ENCODE data around the gene ATP4A.

The ATP4A gene

DNA sequence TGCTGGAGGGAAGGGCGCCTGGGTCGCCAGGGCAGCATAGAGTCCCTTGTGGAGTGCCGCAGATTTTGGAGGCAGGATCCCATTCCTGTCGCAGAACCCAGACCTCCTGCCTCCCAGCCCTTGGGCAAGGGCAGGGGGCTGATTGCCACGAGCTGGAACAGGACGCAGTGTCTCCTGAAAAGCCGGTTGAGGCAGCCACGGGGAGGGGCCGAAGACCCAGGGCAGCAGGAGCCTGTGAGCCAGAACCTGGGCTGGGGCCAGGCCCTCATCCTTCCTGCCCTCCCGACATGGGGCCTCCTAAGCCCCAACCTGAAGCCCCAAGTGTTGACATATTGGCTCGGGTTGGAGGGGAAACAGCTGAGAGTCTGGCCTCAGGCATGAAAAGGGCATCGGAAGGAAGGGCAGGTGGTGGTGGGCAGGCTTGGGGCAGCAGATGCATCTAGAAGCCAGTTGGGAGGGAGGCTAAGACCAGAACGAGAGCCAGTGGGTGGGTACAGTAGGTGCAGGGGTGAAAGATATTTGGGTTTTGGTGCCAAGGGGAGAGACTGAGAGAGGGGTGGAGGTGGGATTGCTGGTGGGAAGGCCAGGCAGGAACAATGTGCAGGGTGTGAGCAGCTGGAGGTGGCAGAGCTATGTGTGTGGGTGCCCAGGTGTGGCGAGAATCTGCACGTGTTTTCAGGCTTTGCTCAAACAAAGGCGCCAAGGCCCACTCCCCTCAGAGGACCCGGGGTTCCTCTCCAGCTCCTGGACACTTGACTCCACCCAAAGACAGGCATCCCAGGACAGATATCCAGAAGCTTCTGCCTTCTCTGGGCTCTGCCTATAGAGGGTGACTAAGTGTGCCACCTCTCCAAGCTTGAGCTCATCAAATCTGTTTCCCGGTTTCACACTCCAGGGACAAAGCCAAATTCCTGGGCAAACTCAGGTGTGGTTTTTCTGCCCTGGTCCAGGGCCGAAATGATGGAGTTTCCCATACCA, 33.9 kb downstream of the ATP4A start:
- no peak for TF ChIP-seq ZFX (IDR thresholded peaks at IDR 0.05; ENCODE audit: borderline replicate concordance)
- TF ChIP-seq, protein P1, sequence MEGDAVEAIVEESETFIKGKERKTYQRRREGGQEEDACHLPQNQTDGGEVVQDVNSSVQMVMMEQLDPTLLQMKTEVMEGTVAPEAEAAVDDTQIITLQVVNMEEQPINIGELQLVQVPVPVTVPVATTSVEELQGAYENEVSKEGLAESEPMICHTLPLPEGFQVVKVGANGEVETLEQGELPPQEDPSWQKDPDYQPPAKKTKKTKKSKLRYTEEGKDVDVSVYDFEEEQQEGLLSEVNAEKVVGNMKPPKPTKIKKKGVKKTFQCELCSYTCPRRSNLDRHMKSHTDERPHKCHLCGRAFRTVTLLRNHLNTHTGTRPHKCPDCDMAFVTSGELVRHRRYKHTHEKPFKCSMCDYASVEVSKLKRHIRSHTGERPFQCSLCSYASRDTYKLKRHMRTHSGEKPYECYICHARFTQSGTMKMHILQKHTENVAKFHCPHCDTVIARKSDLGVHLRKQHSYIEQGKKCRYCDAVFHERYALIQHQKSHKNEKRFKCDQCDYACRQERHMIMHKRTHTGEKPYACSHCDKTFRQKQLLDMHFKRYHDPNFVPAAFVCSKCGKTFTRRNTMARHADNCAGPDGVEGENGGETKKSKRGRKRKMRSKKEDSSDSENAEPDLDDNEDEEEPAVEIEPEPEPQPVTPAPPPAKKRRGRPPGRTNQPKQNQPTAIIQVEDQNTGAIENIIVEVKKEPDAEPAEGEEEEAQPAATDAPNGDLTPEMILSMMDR (IDR thresholded peaks at IDR 0.05), result no peak
- H3K27ac ChIP-seq, result no peak overlapping the region

DNA sequence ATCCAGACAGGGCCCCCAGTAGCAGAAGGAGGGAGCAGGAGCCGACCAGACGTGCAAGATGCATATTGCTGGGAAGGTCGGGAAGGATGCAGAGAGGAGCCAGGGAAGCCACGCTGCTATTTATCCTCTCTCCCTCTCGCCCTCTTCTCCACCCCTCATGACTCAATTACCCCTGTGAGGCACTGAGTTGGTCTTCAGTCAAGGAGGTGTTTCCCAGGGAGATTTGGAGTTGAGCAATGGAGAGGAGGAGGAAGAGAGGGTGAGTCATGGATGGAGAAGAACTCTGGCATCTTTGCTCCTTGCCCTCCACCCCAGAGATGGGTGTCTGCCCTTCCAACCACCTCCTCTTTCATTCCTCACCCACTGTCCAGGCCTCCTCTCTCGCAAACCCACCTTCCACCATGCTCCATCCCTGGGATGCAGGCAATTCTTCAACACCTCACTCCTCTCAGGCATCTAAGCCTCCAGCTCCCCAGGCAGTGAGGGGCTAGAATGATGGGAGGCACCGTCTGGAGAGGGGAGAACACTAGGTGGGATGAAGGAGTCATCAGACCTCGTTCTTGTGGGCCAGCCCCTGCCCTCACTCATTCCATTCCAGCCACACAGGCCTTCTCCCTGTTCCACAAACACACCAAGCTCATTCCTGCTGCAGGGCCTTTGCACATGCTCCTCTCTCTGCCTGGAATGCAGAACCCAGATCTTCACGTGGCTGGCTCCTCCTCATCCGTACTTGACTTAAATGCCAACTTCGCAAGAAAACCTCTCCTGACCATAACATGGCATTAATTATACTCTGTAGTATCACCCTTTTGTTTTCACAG, 35.0 kb downstream of the ATP4A start, which contains the start of gene SBSN:
Gene SBSN, minus strand, starts transcription at position 94 of the 821 bp plus-strand sequence. Its CDS starts 30 bp downstream, at position 64.
- TF ChIP-seq ZFX (IDR thresholded peaks at IDR 0.05; ENCODE audit: borderline replicate concordance), result no peak
- H3K27ac ChIP-seq, result no peak within 1 kb of the TSS

DNA sequence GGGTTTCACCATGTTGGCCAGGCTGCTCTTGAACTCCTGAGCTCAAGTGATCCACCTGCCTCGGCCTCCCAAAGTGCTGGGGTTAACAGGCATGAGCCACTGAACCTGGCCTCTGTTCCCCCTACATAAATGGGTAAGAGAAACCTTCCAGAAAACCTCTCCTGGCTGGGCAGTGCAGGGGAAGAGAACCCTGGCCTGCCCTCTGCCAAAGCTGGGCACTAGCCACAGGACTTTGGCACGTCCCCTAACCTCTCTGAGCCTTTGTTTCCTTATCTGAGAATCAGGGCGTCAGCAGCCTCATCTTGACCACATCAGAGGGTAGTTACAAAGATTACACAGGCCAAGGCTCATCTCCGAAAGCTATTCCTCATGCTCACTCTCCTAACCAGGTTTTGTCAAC, 37.6 kb downstream of the ATP4A start:
- no peak overlapping the region for H3K27ac ChIP-seq
- TF ChIP-seq ZFX (IDR thresholded peaks at IDR 0.05; ENCODE audit: borderline replicate concordance), result no peak
- TF ChIP-seq, protein P1 (IDR thresholded peaks at IDR 0.05), result no peak

DNA sequence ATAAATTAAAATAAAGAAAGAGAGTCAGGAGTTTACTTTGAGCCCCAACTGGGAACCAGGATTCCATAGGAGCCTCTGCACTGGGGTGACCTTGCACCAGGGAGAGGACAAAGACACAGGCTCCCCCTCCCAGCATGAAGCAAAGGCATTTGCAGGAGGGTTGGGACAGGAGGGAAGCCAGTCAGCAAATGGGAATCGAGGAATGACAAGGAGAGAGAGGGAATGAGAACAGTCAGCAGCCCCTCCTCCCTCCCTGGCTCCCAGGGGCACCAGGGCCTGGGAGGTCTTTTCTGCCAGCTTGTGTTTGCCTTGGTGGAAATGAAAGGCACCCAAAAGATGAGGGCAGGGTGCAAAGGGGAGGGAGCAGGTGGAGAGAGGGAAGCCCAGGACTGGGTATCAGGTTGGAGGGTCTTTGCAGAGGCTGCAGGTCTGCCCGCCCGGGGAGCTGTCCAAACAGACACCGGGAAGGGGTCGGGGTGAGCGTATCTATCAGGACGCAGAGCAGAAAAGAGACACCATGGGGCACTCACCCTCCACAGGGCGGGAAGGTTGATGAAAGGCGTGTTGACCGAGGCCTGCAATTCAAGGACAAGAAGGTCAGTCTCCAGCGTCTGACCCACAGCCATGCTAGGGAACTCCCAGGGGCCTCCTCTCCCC, 39.1 kb downstream of the ATP4A start:
- H3K27ac ChIP-seq, result no peak overlapping the region
- TF ChIP-seq, protein P1 (IDR thresholded peaks at IDR 0.05), result no peak
- no peak for TF ChIP-seq ZFX (IDR thresholded peaks at IDR 0.05; ENCODE audit: borderline replicate concordance)

DNA sequence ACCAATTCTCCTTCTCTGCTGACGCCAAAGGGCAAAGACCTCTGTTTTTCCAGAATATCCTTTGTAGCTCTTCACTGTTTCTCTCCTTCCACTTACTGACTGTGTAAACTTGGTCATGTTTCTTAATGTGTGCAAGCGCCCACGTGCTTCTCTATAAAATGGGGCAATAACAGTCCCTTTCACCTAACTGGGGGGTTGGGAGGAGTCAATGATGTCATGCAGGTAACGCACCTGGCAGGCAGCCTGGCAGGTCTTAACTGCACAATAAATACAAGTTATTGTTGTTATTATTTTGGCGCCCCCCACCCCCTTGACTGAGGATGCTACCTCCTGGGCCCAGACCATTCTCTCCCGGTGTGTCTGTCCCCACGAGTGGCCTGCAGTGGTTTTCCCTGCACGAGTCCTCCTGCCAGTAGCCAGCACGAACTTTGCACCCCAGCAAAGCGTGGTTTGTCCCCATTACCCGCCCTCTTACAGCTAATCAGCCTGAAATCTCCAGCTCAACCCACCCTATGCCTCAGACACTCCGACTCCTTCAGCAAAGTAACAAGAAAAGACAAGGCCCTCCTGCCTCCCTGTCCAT, 40.6 kb downstream of the ATP4A start:
- TF ChIP-seq ZFX (IDR thresholded peaks at IDR 0.05; ENCODE audit: borderline replicate concordance), result no peak
- TF ChIP-seq, protein P1 (IDR thresholded peaks at IDR 0.05), result no peak
- H3K27ac ChIP-seq, result no peak overlapping the region

DNA sequence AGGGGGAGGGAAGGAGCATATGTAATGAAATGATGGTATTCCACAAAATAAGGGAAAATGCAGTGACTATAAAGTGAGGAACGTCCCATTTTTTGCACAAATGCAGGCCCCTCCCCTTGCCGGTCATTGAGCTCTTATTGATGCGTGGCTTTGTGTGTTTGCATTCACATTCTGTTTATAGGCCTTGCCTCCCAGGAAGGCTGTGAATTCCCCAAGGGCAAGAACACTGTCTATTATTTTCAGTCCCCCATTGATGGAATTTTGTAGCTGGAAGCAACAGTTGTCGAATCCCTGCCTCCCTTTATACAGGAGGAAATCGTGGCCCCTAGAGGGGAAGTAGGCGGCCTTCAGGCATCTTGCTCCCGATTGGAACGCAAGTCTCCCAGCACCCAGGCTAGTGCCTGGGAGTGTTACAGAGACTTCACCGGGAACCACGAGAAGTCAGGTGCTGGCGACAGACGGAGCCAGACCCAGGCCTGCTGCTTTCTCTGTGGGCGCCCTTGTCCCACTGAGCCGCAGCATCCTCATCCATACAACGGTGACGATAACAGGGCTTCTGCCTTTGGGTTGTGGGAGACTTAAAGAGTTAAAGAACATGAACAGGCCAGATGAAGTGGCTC, 42.2 kb downstream of the ATP4A start:
- TF ChIP-seq ZFX (IDR thresholded peaks at IDR 0.05; ENCODE audit: borderline replicate concordance), result no peak
- TF ChIP-seq, protein P1 (IDR thresholded peaks at IDR 0.05), result no peak
- no peak overlapping the region for H3K27ac ChIP-seq
